HepG2 (cell line): ENCODE measurements around the gene TMEM53. TPM values are rescaled to one million over a fixed set of nuclear protein-coding genes. Genes with fewer than 3 reads are reported as not detected.
A peak's percentile ranks its signal among the peaks of the same experiment; 100 is the strongest.

Experiments used
- CAMTA2 ChIP-seq: sonication (generic); formaldehyde crosslinking; IDR thresholded peaks from 2 replicates; pipeline ENCODE4 v1.4.0; 2020; ENCODE audit warnings: mild to moderate bottlenecking, missing genetic modification reagents, borderline replicate concordance
- ELF4 ChIP-seq: sonication (generic); formaldehyde crosslinking; IDR thresholded peaks from 2 replicates; pipeline ENCODE4 v1.5.0; 2020; ENCODE audit warnings: missing genetic modification reagents, mild to moderate bottlenecking, moderate library complexity, borderline replicate concordance
- FOSL2 ChIP-seq: sonication (generic); formaldehyde crosslinking; IDR thresholded peaks from 2 replicates; pipeline ENCODE4 v1.4.0; 2020; ENCODE audit warnings: missing genetic modification reagents
- HES4 ChIP-seq: sonication (generic); formaldehyde crosslinking; IDR thresholded peaks from 2 replicates; pipeline ENCODE4 v1.9.0; 2021; ENCODE audit warnings: mild to moderate bottlenecking, missing genetic modification reagents, borderline replicate concordance
- MXD4 ChIP-seq: IDR thresholded peaks from 2 replicates; pipeline ENCODE4 v1.6.1; 2016; ENCODE audit warnings: mild to moderate bottlenecking, missing biosample characterization, missing genetic modification reagents
- NFYC ChIP-seq: IDR thresholded peaks from 2 replicates; pipeline ENCODE4 v1.6.1; 2016; ENCODE audit warnings: missing genetic modification reagents, missing compliant biosample characterization
- PAXIP1 ChIP-seq: sonication (generic); formaldehyde crosslinking; conservative IDR thresholded peaks from 2 replicates; pipeline ENCODE4 v1.4.0; 2020; ENCODE audit warnings: mild to moderate bottlenecking, missing genetic modification reagents, moderate library complexity
- TFDP1 ChIP-seq: IDR thresholded peaks from 2 replicates; pipeline ENCODE4 v1.6.1; 2016; ENCODE audit warnings: missing compliant biosample characterization, missing genetic modification reagents, borderline replicate concordance
- TOPORS ChIP-seq: sonication (generic); formaldehyde crosslinking; IDR thresholded peaks from 2 replicates; pipeline ENCODE4 v1.8.0; 2023; ENCODE audit warnings: mild to moderate bottlenecking, missing genetic modification reagents
- U2AF1 ChIP-seq: fragments of 200-400 bp; formaldehyde crosslinking; optimal IDR thresholded peaks from 2 replicates; pipeline ENCODE3; 2017; ENCODE audit warnings: mild to moderate bottlenecking, low read depth, low read length
- ZNF160 ChIP-seq: sonication (generic); formaldehyde crosslinking; IDR thresholded peaks from 2 replicates; pipeline ENCODE4 v1.8.0; 2022; ENCODE audit warnings: mild to moderate bottlenecking, inconsistent platforms, missing genetic modification reagents
- ZNF274 ChIP-seq: sonication (generic); formaldehyde crosslinking; IDR thresholded peaks from 2 replicates; pipeline ENCODE4 v1.5.1; 2020; ENCODE audit warnings: mild to moderate bottlenecking, missing genetic modification reagents
- ZNF281 ChIP-seq: sonication (generic); formaldehyde crosslinking; IDR thresholded peaks from 2 replicates; pipeline ENCODE4 v1.4.0; 2020; ENCODE audit warnings: missing genetic modification reagents, borderline replicate concordance
- ZNF710 ChIP-seq: sonication (generic); formaldehyde crosslinking; IDR thresholded peaks from 2 replicates; pipeline ENCODE4 v1.5.0; 2020; ENCODE audit warnings: mild to moderate bottlenecking, missing genetic modification reagents, borderline replicate concordance
- polyA plus RNA-seq, 8 experiments: library from polyadenylated mRNA; depleted of rRNA in 3 of 8; stranded (reverse) in 7 of 8; unstranded in 1 of 8; fragments of >200 nt; fragmentation: Illumina TruSeq in 4 of 8; extraction: Trizol in 4 of 8; gene quantifications; 2 replicates each; pipeline versions ENCODE4 v1.2.1 to v1.2.3, GENCODE V29; 2011 to 2016; ENCODE audit warnings: low read depth in 4 of 8, missing spikeins in 1 of 8, mixed read lengths in 1 of 8; ENCODE audit not compliant: insufficient read depth in 1 of 8
- total RNA-seq, 5 experiments: library from RNA; depleted of rRNA; stranded (reverse); fragments of >200 nt; fragmentation: Illumina TruSeq; extraction: Trizol; gene quantifications; 2 replicates each; pipeline ENCODE4 v1.2.3, GENCODE V29; 2016; ENCODE audit warnings: low read depth in 1 of 5
- TF ChIP-seq, protein P1 (sequence below): sonication (generic); formaldehyde crosslinking; IDR thresholded peaks from 2 replicates; pipeline ENCODE4 v1.9.0; 2022; ENCODE audit warnings: low read depth, missing genetic modification reagents

Gene TMEM53
- total and polyA plus RNA-seq, 2 of the 13 experiments (the other 11 are each of a cell fraction or from before 2014, with no cell fraction given): 12.6 to 20.2 TPM

- TF ChIP-seq ZNF710 (CRISPR knock-in tag) (peak; percentile 50; the same call in 1 of the 2 replicates), U2AF1 (peak; percentile 60), ZNF274 (CRISPR knock-in tag) (peak; percentile 73), TFDP1 (CRISPR knock-in tag) (peak; percentile 54; the same call in 1 of the 2 replicates), FOSL2 (CRISPR knock-in tag) (0 out of 2 replicates have a peak, but pooled peaks have one; percentile 13), ELF4 (no peak), ZNF281 (CRISPR knock-in tag) (no peak), ZNF160 (CRISPR knock-in tag) (peak; percentile 77; the same call in 1 of the 2 replicates), NFYC (CRISPR knock-in tag) (no peak), CAMTA2 (CRISPR knock-in tag) (0 out of 2 replicates have a peak, but pooled peaks have one; percentile 27), MXD4 (CRISPR knock-in tag) (peak; percentile 74; the same call in 1 of the 2 replicates), TOPORS (CRISPR knock-in tag) (peak; percentile 73), PAXIP1 (0 out of 2 replicates have a peak, but pooled peaks have one; percentile 20), HES4 (peak; percentile 54)
- TF ChIP-seq, protein P1, sequence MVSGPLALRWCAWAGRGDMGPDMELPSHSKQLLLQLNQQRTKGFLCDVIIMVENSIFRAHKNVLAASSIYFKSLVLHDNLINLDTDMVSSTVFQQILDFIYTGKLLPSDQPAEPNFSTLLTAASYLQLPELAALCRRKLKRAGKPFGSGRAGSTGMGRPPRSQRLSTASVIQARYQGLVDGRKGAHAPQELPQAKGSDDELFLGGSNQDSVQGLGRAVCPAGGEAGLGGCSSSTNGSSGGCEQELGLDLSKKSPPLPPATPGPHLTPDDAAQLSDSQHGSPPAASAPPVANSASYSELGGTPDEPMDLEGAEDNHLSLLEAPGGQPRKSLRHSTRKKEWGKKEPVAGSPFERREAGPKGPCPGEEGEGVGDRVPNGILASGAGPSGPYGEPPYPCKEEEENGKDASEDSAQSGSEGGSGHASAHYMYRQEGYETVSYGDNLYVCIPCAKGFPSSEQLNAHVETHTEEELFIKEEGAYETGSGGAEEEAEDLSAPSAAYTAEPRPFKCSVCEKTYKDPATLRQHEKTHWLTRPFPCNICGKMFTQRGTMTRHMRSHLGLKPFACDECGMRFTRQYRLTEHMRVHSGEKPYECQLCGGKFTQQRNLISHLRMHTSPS (CRISPR knock-in tag): peak; percentile 48; the same call in 1 of the 2 replicates
Measured at GRCh38 chr1:44631647-44632539, 42.4 kb downstream of the TMEM53 start (continued).
